DMS79 (cell line): Measurements from ENCODE around the gene ZNF230.

ENCODE experiments used
- DNase-seq: peaks from one replicate; lab custom pipeline; 2025; lab: John Stamatoyannopoulos, UW

Gene ZNF230

GRCh38 chr19:44002566-44003460 is at the start of gene ZNF230:
TSS of gene ZNF230 (plus strand) at chr19:44002957. CDS start at chr19:44007079, 4,122 bp downstream.
- peak; percentile 94 for DNase-seq

- DNase-seq, result no peak
Observed at GRCh38 chr19:43956827-43957226, 45.9 kb upstream of the ZNF230 start.

DNA sequence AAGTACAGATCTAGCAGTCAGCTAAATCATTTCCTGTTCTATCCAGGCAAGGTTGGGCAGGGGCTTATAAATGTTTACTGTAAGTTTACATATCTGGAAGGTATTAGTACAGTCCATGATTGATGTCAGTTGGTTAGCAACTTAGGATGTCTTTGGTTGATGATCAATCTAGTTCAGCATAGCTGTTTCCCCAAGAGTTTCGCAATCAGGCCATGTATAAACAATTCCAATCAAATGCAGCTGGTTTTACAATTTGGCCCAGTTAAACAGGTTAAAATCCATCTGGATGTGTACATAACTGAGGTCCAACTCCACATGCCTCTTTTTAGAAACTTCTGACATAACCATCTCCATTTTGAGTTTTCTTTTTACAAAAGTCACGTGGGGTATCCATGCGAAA is 44.9 kb upstream of the ZNF230 start:
- DNase-seq, result no peak

DNA sequence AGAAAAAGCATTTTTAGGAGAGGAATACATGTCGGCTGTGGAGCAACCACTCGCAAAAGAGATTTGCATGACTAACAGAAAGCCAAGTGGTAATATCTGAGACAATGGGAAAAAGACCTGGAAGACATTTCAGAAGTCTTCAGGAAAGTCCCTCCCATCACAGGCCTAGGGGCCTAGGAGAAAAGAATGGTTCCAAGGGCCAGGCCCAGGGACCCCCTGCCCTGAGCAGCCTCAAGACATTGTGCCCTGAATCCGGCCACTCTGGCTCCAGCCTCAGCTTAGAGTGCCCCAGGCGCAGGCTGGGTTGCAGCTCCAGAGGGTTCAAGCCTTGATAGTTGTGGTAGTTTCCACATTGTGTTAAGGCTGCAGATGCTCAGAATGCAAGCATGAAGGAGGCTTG is 42.3 kb upstream of the ZNF230 start:
- no peak for DNase-seq

GRCh38 chr19:43966079-43966694 is 36.6 kb upstream of the ZNF230 start:
- no peak for DNase-seq

- no peak for DNase-seq
Observed at GRCh38 chr19:43976732-43977131, 26.0 kb upstream of the ZNF230 start.

- DNase-seq, result no peak
Observed at GRCh38 chr19:43983544-43983911, 19.2 kb upstream of the ZNF230 start.

DNA sequence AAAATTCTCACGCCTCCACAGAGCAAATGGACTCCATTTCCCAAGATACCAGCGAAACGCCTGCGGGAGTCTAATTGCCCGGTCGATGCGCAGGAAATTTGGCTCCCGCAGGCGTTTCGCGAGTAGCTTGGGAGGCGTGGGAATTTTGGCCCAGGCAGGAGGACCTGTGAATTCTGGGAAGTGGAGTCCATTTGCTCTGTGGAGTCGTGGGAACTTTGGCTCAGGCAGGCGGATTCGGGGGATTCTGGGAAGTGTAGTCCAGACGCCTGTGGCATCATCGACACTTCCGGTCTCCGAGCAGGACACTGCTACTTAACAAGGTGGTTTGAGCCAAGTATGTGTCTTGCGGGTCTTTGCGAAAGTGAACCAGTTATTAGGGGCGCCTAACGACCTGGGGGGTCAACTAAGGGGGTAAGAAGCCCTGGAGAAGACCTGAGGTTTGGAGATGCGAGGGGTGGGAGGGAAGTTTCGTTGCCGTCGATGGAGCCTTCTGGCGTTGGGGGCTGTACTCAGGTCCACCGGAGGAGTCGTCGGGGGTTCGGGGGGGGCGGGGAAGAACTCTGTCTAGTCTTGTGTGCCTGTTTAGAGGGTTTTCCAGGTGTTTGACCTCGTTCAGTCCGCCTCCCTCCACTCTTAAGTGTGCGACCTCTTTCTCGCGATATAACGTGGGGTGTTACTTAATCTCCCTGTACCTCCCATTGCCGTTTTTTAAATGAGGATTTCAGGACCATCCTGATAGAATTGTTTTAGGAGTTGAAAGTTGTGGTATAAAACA is 18.7 kb upstream of the ZNF230 start, which contains the start of gene ZNF155:
ZNF155 (plus strand) TSS at position 277 of the 775 bp plus-strand sequence. CDS start 4,356 bp downstream, outside the sequence.
- DNase-seq, result peak; percentile 98

DNA sequence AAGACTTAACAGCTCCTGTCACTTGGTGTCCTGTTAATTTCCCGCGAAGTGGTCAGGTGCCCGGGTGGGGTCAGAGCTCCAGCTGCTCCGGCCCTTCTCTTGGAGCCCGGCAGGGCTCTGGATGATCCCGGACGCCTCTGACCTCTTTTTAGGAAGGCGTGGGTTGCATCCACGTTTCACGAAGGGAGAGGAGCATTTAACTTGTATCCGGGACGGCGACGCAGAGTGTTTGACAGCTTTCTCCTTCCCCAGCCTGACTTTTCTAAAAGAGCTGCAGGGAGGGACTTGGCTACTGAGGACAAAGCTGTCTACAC is 18.1 kb upstream of the ZNF230 start:
- no peak for DNase-seq

- no peak for DNase-seq
Observed at GRCh38 chr19:43997631-43998290, 5.0 kb upstream of the ZNF230 start.

- DNase-seq, result no peak
Observed at GRCh38 chr19:44002212-44002565, 568 bp upstream of the ZNF230 start.

DNA sequence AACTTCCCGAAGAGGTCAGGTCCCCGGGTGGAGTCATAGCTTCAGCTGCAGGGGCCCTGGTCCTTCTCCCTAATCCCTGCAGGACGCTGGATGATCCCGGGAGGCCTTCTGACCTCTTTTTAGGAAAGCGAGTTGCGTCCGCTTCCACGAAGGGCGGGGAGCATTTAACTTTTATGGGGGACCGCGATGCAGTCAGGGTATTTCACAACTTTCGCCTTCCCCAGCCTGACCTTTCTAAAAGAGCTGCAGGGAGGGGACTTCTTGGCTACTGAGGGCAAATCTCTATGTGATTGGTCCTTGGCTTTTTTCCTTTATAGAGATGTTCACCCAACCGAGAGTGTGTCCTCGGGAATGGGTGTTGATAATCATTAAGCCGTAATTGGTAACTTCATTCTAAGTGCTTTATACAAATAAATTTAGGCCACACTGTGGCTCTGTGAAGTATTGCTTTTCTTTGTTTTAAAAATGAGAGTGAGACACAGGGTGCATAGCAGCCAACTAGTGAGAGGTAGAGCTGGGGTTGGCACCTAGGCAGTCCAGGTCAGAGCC is 778 bp downstream of the ZNF230 start:
- DNase-seq, result no peak

DNA sequence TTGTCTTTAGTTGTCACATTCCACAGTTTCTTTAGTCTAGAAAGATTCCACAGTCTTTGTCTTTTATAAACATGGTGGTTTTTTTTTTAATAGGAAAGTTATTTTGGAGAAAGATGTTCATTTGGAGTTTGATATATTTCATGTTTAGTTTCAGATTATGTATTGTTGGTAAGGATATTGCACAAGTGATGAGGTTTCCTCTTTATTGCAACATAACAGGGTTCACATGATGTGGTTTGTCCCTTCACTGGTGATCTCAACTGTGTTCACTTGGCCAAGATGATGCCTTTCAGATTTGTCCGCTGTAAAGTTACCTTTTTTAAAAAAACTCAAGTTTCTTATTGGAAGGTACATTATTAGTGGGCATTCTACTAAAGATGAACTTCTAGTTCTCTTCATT is 3.2 kb downstream of the ZNF230 start:
- no peak for DNase-seq

DNA sequence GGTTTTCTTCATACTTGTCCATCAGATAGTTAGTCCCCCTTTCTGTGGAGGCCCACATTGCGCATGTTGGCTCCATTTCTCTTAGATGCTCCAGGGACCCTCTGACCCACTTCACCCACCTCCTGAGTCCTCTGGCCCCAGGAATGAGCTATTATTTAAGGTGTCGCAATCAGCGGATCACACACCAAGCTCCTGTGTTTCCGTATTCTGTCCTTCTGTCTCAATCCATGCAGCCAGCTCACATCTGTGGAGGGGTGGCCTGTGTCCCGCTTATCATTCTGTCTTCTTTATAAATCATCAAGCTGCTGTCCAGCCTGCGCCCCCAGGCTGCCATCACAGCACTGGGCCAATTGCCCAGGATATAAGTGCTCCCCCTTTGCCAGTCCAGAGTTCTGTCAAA is 4.7 kb downstream of the ZNF230 start:
- no peak for DNase-seq

DNA sequence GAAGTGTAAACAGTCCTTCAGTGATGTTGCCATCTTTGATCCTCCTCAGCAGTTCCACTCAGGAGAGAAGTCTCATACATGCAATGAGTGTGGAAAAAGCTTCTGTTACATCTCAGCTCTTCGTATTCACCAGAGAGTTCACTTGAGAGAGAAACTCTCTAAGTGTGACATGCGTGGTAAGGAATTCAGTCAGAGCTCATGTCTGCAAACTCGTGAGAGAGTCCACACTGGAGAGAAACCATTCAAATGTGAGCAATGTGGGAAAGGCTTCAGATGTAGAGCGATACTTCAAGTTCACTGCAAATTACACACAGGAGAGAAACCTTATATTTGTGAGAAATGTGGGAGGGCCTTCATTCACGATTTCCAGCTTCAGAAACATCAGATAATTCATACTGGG is 7.7 kb downstream of the ZNF230 start:
- DNase-seq, result no peak

DNA sequence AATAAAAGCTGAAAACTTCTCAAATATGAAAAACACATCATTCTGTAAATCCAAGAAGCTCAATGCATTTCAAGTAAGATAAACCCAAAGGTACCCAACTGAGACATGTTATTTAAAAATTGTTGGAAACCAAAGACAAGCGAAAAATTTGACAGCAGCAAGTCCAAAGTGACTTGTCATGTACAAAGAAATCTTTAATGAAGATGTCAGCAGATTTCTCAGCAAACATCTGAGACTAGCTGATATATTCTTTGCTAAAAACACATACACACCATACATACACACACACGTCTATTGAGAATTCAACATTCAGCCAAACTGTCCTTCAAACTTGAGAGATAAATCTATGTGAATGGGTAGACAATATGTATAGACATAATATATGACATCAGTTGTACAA is 16.7 kb downstream of the ZNF230 start:
- DNase-seq, result no peak

- DNase-seq, result no peak
Observed at GRCh38 chr19:44021221-44021620, 18.5 kb downstream of the ZNF230 start.

GRCh38 chr19:44024900-44025216 is 22.1 kb downstream of the ZNF230 start:
- DNase-seq, result no peak

DNA sequence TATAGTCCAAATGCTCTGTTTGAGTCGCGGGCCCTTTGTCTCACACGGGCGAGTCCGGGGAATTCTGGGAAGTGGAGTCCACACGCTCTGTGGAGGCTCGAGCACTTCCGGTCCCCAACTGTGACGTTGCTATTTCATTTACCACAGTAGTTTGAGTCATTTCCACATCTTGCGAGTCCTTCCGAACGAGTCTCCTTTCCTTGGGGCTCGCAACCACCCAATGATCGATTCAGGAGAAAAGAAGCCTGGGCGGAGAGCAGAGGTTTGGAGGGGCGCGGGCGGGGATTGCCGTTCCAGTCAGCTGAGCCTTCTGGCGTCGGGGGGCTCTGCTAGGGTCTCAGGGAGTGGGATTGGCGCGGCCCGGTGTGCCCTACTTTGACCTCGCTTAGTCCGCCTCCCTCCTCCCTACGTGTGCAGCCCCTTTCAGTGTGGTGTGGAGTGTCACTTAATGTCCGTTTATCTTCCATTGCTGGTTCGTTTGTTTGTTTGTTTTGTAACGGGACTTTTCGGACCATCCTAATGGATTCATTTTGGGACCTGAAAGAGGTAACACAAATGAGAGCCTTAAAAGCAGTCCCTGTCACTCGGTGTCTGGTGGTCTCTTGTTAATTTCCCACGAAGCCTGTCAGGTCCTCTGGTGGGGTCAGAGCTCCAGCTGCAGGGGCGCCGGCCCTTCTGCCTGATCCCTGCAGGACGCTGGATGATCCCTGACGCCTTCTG is 22.6 kb downstream of the ZNF230 start, which contains the start of gene ZNF222:
ZNF222 (plus strand) TSS at position 163 of the 720 bp plus-strand sequence; CDS start at position 221, 58 bp downstream.
- DNase-seq, result peak; percentile 83

GRCh38 chr19:44026622-44027021 is 23.9 kb downstream of the ZNF230 start:
- DNase-seq, result no peak

GRCh38 chr19:44032001-44032610 is 29.3 kb downstream of the ZNF230 start:
- DNase-seq, result no peak
